H54 (cell line): ENCODE measurements around the gene NUDT9.
A peak's percentile ranks its signal among the peaks of the same experiment; 100 is the strongest.
"Not testable (repeated sequence)": the region's sequence is repeated elsewhere in the genome, so short reads cannot be mapped to it uniquely, and the experiment has no call there.

ENCODE experiments used
- DNase-seq: peaks from one replicate; pipeline ENCODE4 v3.0.0; 2011; ENCODE audit warnings: low spot score, mixed read lengths; ENCODE audit not compliant: insufficient read length
- FAIRE-seq: peaks from 3 replicates; lab custom pipeline; 2011; peaks lifted over from hg19 to GRCh38; lab: Jason Lieb, UNC
- POLR2A ChIP-seq: IDR thresholded peaks from 2 replicates; pipeline ENCODE4 v1.6.1; 2011; ENCODE audit warnings: low read depth, mild to moderate bottlenecking, low read length

The NUDT9 gene

DNA sequence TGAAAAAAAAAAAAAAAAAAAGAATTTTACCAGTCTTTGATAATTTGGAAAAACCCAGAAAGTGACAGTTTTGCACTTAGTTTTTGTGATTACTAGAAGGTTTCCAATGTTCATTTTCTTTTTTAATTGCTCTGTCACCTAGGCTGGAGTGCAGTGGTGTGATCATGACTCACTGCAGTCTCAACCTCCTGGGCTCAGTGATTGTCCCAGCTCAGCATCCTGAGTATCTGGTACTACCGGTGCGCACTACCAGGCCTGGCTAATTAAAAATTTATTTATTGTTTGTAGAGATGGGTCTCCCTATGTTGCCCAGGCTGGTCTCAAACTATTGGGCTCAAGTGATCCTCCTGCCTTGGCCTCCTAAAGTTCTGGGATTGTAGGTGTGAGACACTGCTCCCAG is 3.3 kb downstream of the NUDT9 start:
- no peak for TF ChIP-seq POLR2A
- DNase-seq: no peak
- FAIRE-seq: no peak

DNA sequence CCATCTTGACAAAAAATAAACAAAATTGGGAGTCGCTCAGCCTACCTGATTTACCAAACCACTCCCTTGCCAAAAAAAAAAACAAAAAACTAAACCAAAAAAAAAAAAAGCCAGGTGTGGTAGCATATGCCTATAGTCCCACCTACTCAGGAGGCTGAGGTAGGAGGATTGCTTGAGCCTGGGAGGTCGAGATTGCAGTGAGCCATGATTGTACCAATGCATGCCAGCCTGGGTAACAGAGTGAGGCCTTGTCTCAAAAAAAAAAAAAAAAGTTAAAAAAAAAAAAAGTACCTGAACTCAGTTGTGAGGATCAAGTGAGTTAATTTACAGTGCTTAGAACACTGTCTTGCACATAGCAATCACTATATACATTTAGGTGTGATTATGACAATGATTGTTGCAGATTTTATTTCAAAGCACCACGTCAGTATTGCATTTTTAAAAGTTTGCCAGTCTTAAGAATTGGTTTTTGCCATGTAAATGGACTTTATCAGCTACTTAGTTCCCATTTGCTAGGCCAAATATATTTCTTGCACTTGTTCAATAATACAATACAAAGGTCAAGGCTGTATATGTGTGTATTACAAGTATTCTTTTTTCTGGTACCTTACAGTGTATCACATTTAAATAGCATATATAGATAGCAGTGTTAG is 4.6 kb downstream of the NUDT9 start:
- TF ChIP-seq POLR2A: no peak
- DNase-seq (no peak), FAIRE-seq (no peak)

DNA sequence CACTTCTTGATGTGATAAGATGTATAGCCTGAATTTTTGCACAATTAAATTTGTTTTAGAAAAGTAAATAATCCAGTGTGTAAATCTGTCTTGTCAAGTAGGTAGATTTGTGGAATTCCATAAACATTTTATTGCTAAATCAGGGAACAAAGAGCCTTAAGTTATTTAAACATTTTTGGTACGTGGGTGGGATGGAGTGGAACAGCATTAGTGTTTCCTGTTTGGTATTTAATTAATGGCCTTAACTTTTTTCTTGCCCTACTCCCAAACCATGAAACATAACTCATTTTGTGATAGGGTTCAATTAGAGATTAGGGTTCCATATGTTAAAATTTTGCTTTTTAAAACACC is 5.1 kb downstream of the NUDT9 start:
- FAIRE-seq: no peak
- no peak for TF ChIP-seq POLR2A
- DNase-seq: no peak

DNA sequence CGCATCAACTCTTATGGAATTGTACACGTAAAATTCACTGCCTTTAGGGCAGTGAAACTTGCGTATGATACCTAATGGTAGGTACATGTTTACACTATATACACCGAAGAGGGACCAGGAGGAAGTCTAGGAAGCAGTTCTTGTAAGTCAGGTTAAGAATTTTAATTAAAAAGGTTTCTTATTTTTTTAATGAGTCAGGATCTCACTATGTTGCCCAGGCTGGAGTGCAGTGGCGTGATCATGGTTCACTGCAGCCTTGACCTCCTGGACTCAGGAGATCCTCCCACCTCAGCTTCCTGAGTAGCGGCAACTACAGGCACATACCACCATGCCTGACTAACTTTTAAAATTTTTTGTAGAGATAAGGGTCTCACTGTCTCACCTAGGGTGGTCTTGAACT is 6.6 kb downstream of the NUDT9 start:
- no peak for FAIRE-seq

DNA sequence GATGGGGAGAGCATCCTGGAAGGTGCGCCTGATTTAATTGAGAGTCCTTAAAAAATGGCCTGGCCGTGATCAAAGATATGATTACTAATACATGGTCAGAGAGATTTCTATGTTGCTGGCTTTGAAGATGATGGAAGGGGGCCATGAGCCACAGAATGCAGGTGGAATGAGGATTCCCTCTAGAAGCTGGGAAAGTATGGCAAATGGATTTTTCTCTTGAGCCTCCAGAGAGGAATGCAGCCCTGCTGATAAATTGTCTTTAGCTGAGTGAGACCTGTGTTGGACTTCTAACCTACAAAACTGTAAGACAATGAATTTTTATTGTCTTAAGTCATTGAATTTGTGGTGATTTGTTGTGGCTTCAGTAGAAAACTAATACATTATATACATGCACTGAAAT is 7.7 kb downstream of the NUDT9 start:
- no peak for TF ChIP-seq POLR2A
- FAIRE-seq: no peak
- no peak for DNase-seq

More for the DNA sequence above, 6.6 kb downstream of the NUDT9 start:
- DNase-seq: no peak
- no peak for TF ChIP-seq POLR2A

DNA sequence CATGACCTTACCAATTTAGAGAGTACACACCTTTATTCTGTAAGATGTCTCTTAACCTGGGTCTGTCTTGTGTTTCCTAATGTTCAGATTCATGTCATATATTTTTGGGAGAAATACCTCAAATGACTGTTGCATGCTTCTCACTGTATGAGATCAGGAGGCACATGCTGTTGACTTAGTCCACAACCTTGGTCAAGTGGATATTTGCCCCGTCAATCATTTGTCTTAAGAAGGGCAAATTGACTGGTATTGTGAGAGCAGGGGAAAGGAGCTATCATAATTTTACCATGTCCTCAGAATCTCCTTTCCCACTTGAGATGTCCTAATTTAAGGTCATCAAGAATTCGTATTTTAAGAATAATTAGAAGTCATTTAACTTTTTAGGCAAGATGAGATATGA is 11.0 kb downstream of the NUDT9 start:
- no peak for FAIRE-seq
- no peak for TF ChIP-seq POLR2A
- no peak for DNase-seq

DNA sequence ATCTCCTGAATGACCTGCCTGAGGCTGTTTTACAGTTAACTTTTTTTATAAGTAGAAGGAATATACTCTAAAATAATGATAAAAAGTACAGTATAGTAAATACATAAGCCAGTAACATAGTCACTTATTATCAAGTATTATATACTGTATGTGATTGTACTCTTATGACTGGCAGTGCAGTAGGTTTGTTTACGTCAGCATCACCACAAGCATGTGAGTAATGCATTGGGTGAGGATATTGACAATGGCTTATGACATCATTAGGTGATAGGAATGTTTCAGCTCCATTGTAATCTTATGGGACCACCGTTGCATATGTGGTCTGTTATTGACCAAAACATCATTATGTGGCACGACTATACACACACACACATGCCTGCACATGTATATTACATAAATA is 20.5 kb downstream of the NUDT9 start:
- no peak for DNase-seq
- no peak for TF ChIP-seq POLR2A
- FAIRE-seq: no peak

DNA sequence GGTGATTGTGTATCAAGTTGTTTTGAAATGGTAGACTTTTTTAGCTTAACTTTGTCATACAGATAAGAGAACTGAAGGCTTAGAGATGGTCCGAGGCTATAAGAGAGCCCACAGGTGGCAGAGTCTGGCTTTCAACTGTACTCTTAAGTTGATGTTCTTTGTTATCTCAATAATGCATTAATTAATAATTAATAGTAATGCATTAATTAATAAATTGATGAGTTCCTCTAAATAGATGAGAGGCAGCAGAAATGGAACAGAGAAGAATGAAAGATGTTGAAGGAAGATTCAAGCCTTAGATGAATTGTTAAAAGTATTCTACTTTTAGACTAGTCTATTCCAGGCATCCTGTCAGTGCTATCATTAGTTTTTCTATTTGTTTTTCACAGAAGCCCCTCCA is 22.4 kb downstream of the NUDT9 start:
- FAIRE-seq: no peak

DNA sequence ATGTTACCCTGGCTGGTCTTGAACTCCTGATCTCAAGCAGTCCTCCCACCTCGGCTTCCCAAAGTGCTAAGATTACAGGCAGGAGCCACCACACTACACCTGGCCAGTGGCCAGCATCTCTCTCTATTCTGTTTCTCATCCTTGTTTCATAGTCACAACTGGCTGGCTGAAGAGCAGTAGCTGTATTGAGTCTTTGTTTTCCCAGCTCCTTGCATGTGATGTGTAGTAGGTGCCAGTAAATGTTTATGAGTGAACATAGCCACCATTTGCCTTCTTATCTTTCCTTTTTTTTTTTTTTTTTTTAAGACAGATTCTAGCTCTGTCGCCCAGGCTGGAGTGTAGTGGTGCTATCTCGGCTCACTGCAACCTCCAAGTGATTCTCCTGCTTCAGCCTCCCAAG is 23.6 kb downstream of the NUDT9 start:
- no peak for FAIRE-seq
- no peak for DNase-seq
- no peak for TF ChIP-seq POLR2A

More for the DNA sequence above, 22.4 kb downstream of the NUDT9 start:
- no peak for TF ChIP-seq POLR2A
- DNase-seq: no peak

DNA sequence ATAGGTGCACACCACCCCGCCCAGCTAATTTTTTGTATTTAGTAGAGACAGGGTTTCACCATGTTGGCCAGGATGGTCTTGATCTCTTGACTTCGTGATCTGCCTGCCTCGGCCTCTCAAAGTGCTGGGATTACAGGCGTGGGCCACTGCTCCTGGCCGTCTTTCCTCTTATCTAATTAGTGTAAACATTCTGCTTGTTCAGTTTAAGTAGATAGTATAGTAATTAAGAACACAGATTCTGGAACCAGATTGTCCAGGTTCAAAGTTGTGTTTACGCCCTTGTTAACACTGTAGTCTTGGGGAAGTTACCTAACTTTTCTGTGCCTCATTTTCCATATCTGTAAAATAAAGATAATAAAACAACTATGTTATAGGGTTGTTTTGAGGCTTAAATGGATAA is 24.0 kb downstream of the NUDT9 start:
- DNase-seq, FAIRE-seq: not testable (repeated sequence)

DNA sequence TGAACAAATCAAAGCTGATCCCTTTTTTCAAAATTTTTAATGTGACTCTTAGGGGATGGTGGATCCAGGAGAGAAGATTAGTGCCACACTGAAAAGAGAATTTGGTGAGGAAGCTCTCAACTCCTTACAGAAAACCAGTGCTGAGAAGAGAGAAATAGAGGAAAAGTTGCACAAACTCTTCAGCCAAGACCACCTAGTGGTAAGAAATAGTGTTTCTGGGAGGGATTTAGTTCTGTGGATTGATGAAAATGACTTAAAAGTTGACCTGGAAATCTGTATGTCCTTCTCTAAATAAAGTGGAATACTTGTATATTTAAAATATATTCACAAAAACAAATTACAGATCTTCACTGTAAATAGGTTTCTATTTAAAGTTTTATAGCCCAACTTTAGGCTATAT is 29.2 kb downstream of the NUDT9 start:
- TF ChIP-seq POLR2A: no peak
- DNase-seq (no peak), FAIRE-seq (no peak)

DNA sequence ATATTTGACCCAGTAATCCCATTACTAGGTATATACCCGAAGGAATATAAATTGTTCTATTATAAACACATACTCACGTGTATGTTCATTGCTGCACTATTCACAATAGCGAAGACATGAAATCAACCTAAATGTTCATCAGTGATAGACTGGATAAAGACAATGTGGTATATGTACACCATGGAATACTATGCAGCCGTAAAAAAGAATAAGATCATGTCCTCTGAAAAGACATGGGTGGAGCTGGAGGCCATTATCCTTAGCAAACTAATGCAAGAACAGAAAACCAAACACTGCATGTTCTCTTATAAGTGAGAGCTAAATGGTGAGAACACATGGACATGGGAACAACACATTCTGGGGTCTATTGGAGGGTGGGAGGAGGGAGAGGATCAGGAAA is 36.5 kb downstream of the NUDT9 start:
- FAIRE-seq: no peak

DNA sequence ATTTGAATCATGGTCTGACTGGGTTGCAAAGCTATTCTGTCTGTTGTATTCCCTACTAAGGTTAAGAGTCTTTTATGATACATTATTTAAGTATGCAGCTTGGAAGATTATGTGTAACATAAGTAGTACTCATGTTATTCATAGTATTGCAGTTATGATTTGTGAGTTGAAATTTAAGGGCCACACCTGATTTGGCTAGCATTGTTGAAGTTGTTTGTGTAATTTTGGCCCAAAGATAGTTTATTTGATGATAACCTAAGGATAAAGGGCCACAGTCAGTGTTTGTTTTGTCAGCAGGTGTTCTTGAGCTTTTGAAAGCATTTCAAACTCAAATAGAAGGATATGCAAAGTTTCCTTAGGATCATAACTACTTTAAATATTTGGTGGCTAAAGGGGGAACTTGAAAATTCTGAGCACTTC is 38.9 kb downstream of the NUDT9 start:
- no peak for TF ChIP-seq POLR2A
- DNase-seq (peak; percentile 5), FAIRE-seq (no peak)

More for the DNA sequence above, 36.5 kb downstream of the NUDT9 start:
- DNase-seq: no peak
- no peak for TF ChIP-seq POLR2A

DNA sequence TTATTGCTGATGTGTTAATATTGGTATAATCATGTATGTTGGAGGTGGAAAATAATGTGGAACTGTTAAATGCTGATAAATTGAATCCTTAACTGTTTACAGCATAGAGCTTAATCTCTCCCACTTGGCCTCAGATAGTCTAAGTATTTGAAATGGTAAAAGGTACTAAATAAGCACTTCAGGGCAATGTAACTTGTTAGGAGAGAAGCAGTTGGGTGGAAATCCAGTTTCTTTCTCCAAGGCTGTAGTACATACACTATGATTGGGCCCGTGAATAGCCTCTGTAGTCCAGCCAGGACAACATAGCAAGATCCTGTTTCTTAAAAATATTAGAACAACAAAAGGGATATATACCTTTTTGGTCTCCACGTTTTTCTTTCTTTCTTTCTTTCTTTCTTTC is 39.7 kb downstream of the NUDT9 start:
- no peak for TF ChIP-seq POLR2A
- no peak for FAIRE-seq
- no peak for DNase-seq

DNA sequence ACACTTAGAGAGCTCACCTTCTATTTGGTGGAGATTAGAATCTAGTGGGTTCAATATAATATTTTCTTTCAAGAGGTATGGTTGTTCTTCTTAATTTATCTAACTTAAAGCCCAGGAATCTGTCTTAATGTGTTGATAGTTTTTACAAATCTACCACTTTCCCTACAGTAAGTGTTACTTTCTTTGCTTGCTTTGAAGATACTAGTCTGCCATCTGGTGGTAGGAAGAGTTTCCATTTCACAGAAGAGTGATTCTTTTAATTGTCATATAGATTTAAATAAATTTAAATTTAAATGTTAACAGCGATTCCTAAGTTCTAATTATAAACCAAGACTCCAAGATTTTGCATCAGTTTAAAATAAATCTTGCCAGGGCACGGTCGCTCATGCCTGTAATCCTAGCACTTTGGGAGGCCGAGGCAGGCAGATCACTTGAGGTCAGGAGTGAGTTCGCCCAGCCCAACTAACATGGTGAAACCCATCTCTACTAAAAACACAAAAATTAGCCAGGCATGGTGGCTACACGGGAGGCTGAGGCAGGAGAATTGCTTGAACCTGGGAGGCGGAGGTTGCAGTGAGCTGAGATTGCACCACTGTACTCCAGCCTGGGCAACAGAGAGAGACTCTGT is 43.5 kb downstream of the NUDT9 start:
- DNase-seq (no peak), FAIRE-seq (no peak)
- no peak for TF ChIP-seq POLR2A
